Measurements from ENCODE around the gene CCND1. TPM values are rescaled to one million over a fixed set of nuclear protein-coding genes. Genes with fewer than 3 reads are reported as not detected.

Gene CCND1
- total RNA-seq, 4 donors from 2014 or later, result 54.4 to 92.7 (median 62.0) TPM

GRCh38 chr11:69624293-69624692 lies 16.7 kb upstream of the CCND1 start:
- H3K9me3 ChIP-seq, result no peaks in the 10 kb centered on the region
- H3K4me3 ChIP-seq, result no peak overlapping the region
- WGBS, result 100% methylated on average over 1 of the region's 1 CpG
- intact Hi-C loops (cut with DNase I), result no loop called here
- no peak for DNase-seq (ENCODE audit: extremely low spot score)
- no peaks in the 10 kb centered on the region for H3K36me3 ChIP-seq
- TF ChIP-seq POLR2A (IDR thresholded peaks at IDR 0.05; ENCODE audit: low read depth) (no peak), EP300 (IDR thresholded peaks at IDR 0.05) (no peak)
- no peak overlapping the region for H3K27ac ChIP-seq (replicated peaks in 1 of 4)
- H3K27me3 ChIP-seq, result peaks cover 0 to 21% (median 0%) of the 10 kb centered on the region in 4 donors
- H3K4me1 ChIP-seq, result peaks cover 0 to 6% (median 2%) of the 10 kb centered on the region in 4 donors

GRCh38 chr11:69625476-69625875 lies 15.5 kb upstream of the CCND1 start:
- H3K27ac ChIP-seq (replicated peaks in 1 of 4), result no peak overlapping the region
- TF ChIP-seq POLR2A (IDR thresholded peaks at IDR 0.05; ENCODE audit: low read depth) (no peak), CTCF (IDR thresholded peaks at IDR 0.05) (no peak), EP300 (IDR thresholded peaks at IDR 0.05) (no peak), POLR2AphosphoS5 (IDR thresholded peaks at IDR 0.05) (no peak)
- H3K4me1 ChIP-seq, result peaks cover 0 to 6% (median 2%) of the 10 kb centered on the region in 4 donors
- intact Hi-C loops (cut with DNase I), result no loop called here
- WGBS, result 76% methylated on average over 10 of the region's 10 CpGs
- no peak overlapping the region for H3K4me3 ChIP-seq
- peaks cover 0 to 21% (median 0%) of the 10 kb centered on the region in 4 donors for H3K27me3 ChIP-seq
- H3K9me3 ChIP-seq, result no peaks in the 10 kb centered on the region
- DNase-seq (ENCODE audit: extremely low spot score), result no peak
- no peaks in the 10 kb centered on the region for H3K36me3 ChIP-seq

- Histone ChIP-seq H3K27me3 (peaks cover 0 to 21% (median 0%) of the 10 kb centered on the region in 4 donors), H3K9me3 (no peaks in the 10 kb centered on the region), H3K27ac (replicated peaks in 1 of 4) (no peak overlapping the region), H3K4me1 (peaks cover 0 to 6% (median 2%) of the 10 kb centered on the region in 4 donors), H3K36me3 (no peaks in the 10 kb centered on the region), H3K4me3 (no peak overlapping the region)
- no peak for DNase-seq (ENCODE audit: extremely low spot score)
- no peak for TF ChIP-seq EP300 (IDR thresholded peaks at IDR 0.05)
- TF ChIP-seq POLR2AphosphoS5 (IDR thresholded peaks at IDR 0.05), result no peak
- TF ChIP-seq CTCF (IDR thresholded peaks at IDR 0.05), result no peak
- no peak for TF ChIP-seq POLR2A (IDR thresholded peaks at IDR 0.05; ENCODE audit: low read depth)
- intact Hi-C loops (cut with DNase I), result no loop called here
- 86% methylated on average over 9 of the region's 14 CpGs for WGBS
Measured at GRCh38 chr11:69627551-69627950, 13.4 kb upstream of the CCND1 start.

GRCh38 chr11:69630017-69630416 lies 10.9 kb upstream of the CCND1 start:
- peaks cover 0 to 5% (median 2%) of the 10 kb centered on the region in 4 donors for H3K4me1 ChIP-seq
- H3K27ac ChIP-seq (replicated peaks in 1 of 4), result no peak overlapping the region
- intact Hi-C loops (cut with DNase I), result loop anchor here (10.0 kb wide), 1 partner anchor 185 kb away; no protein-coding TSS in a partner anchor
- peaks cover 0 to 32% (median 0%) of the 10 kb centered on the region in 4 donors for H3K27me3 ChIP-seq
- no peaks in the 10 kb centered on the region for H3K9me3 ChIP-seq
- TF ChIP-seq POLR2A (IDR thresholded peaks at IDR 0.05; ENCODE audit: low read depth) (no peak), POLR2AphosphoS5 (IDR thresholded peaks at IDR 0.05) (no peak), CTCF (IDR thresholded peaks at IDR 0.05) (no peak), EP300 (IDR thresholded peaks at IDR 0.05) (no peak)
- WGBS, result 96% methylated on average over 2 of the region's 2 CpGs
- DNase-seq (ENCODE audit: extremely low spot score), result no peak
- no peaks in the 10 kb centered on the region for H3K36me3 ChIP-seq
- H3K4me3 ChIP-seq, result no peak overlapping the region

- Histone ChIP-seq H3K9me3 (no peaks in the 10 kb centered on the region), H3K27me3 (peaks cover 0 to 32% (median 0%) of the 10 kb centered on the region in 4 donors), H3K36me3 (no peaks in the 10 kb centered on the region), H3K4me3 (no peak overlapping the region), H3K27ac (replicated peaks in 1 of 4) (no peak overlapping the region), H3K4me1 (peaks cover 0 to 3% (median under 1%) of the 10 kb centered on the region in 4 donors)
- no peak for TF ChIP-seq CTCF (IDR thresholded peaks at IDR 0.05)
- intact Hi-C loops (cut with DNase I), result loop anchor here (10.0 kb wide), 1 partner anchor 186 kb away; no protein-coding TSS in a partner anchor
- WGBS, result 85% methylated on average over 8 of the region's 8 CpGs
- DNase-seq (ENCODE audit: extremely low spot score), result no peak
Measured at GRCh38 chr11:69630424-69630823, 10.5 kb upstream of the CCND1 start.
